HG02759 (cell line): ENCODE results near the gene OGN.
"Not testable (repeated sequence)": the region's sequence is repeated elsewhere in the genome, so short reads cannot be mapped to it uniquely, and the experiment has no call there.

Experiments used
- ATAC-seq: cut with Tn5 transposase; IDR thresholded peaks from one replicate; pipeline ENCODE4 v1.9.1; 2021; ENCODE audit warnings: mild to moderate bottlenecking, moderate library complexity; ENCODE audit not compliant: unreplicated experiment

OGN gene

GRCh38 chr9:92404042-92404836 is at the start of gene OGN:
TSS of gene OGN (minus strand) at chr9:92404578. CDS start at chr9:92403407, 1,171 bp downstream.
- no peak for ATAC-seq

- no peak for ATAC-seq
These were observed 42.2 kb upstream of the OGN start for GRCh38 chr9:92446536-92446935.

- ATAC-seq = no peak
These were observed 40.5 kb upstream of the OGN start for GRCh38 chr9:92444841-92445240.

- ATAC-seq = peak; percentile 53
These were observed 36.3 kb upstream of the OGN start for GRCh38 chr9:92440751-92441046.

GRCh38 chr9:92439921-92440750 is 35.8 kb upstream of the OGN start:
- ATAC-seq = no peak

GRCh38 chr9:92438900-92439526 is 34.6 kb upstream of the OGN start:
- ATAC-seq = no peak

- no peak for ATAC-seq
These were observed 30.9 kb upstream of the OGN start for GRCh38 chr9:92435263-92435662.

- ATAC-seq = no peak
These were observed 28.7 kb upstream of the OGN start for GRCh38 chr9:92432972-92433548.

- no peak for ATAC-seq
These were observed 28.0 kb upstream of the OGN start for GRCh38 chr9:92432350-92432749.

GRCh38 chr9:92429836-92430235 is 25.5 kb upstream of the OGN start:
- ATAC-seq = no peak

- ATAC-seq = no peak
These were observed 22.2 kb upstream of the OGN start for GRCh38 chr9:92426501-92427145.

GRCh38 chr9:92425474-92425873 is 21.1 kb upstream of the OGN start:
- ATAC-seq = no peak

- no peak for ATAC-seq
These were observed 20.0 kb upstream of the OGN start, which contains the start of gene OMD for GRCh38 chr9:92424340-92424739. TSS of gene OMD (minus strand) at chr9:92424471. CDS start at chr9:92417558, 6,913 bp downstream.

GRCh38 chr9:92423612-92424011 is 19.2 kb upstream of the OGN start:
- no peak for ATAC-seq

- ATAC-seq = no peak
These were observed 18.4 kb upstream of the OGN start for GRCh38 chr9:92422611-92423338.

- ATAC-seq = no peak
These were observed 10.2 kb upstream of the OGN start for GRCh38 chr9:92414566-92414965.

GRCh38 chr9:92411157-92411556 is 6.8 kb upstream of the OGN start:
- ATAC-seq = not testable (repeated sequence)

GRCh38 chr9:92408747-92409478 is 4.5 kb upstream of the OGN start:
- no peak for ATAC-seq

- ATAC-seq = no peak
These were observed 3.4 kb upstream of the OGN start for GRCh38 chr9:92407818-92408217.
